ENCODE data around the gene HOXC13.

Gene HOXC13

GRCh38 chr12:53982648-53983567 lies 44.3 kb downstream of the HOXC13 start:
- Histone ChIP-seq H3K27me3 (ENCODE audit: control insufficient read depth, insufficient read depth, low read length) (no peaks in the 10 kb centered on the region), H3K9me3 (replicated peaks; ENCODE audit: low read length) (no peaks in the 10 kb centered on the region), H3K4me3 (ENCODE audit: low read length) (peak overlapping the region; percentile 87), H3K36me3 (ENCODE audit: insufficient read depth, low read length) (no peaks in the 10 kb centered on the region), H3K4me2 (ENCODE audit: low read length) (peak overlapping the region; percentile 99), H3K9ac (ENCODE audit: low read depth, low read length) (peak overlapping the region; percentile 98), H3K4me1 (ENCODE audit: control insufficient read depth, insufficient read depth, low read length) (peaks cover 31% of the 10 kb centered on the region)

GRCh38 chr12:53983568-53983949 lies 44.9 kb downstream of the HOXC13 start:
- H3K27me3 ChIP-seq (ENCODE audit: control insufficient read depth, insufficient read depth, low read length): no peaks in the 10 kb centered on the region

GRCh38 chr12:53983950-53984572 lies 45.4 kb downstream of the HOXC13 start:
- Histone ChIP-seq H3K9me3 (replicated peaks; ENCODE audit: low read length) (no peaks in the 10 kb centered on the region), H3K36me3 (ENCODE audit: insufficient read depth, low read length) (no peaks in the 10 kb centered on the region), H3K4me3 (ENCODE audit: low read length) (peak overlapping the region; percentile 87), H3K27me3 (ENCODE audit: control insufficient read depth, insufficient read depth, low read length) (no peaks in the 10 kb centered on the region), H3K4me2 (ENCODE audit: low read length) (peak overlapping the region; percentile 99), H3K9ac (ENCODE audit: low read depth, low read length) (peak overlapping the region; percentile 98), H3K4me1 (ENCODE audit: control insufficient read depth, insufficient read depth, low read length) (peaks cover 31% of the 10 kb centered on the region)

More at GRCh38 chr12:53983568-53983949, 44.9 kb downstream of the HOXC13 start:
- peak overlapping the region; percentile 87 for H3K4me3 ChIP-seq (ENCODE audit: low read length)
- no peaks in the 10 kb centered on the region for H3K36me3 ChIP-seq (ENCODE audit: insufficient read depth, low read length)
- H3K4me2 ChIP-seq (ENCODE audit: low read length): peak overlapping the region; percentile 99
- H3K9me3 ChIP-seq (replicated peaks; ENCODE audit: low read length): no peaks in the 10 kb centered on the region
- peak overlapping the region; percentile 98 for H3K9ac ChIP-seq (ENCODE audit: low read depth, low read length)
- peaks cover 32% of the 10 kb centered on the region for H3K4me1 ChIP-seq (ENCODE audit: control insufficient read depth, insufficient read depth, low read length)

GRCh38 chr12:53984901-53985691 lies 46.5 kb downstream of the HOXC13 start, which contains the start of gene HOXC10:
Gene HOXC10, plus strand, starts transcription at chr12:53985146. Its CDS starts 114 bp downstream, at chr12:53985260.
- Histone ChIP-seq H3K4me2 (ENCODE audit: low read length) (peak within 1 kb of the TSS; percentile 100), H3K4me1 (ENCODE audit: control insufficient read depth, insufficient read depth, low read length) (peaks cover 30% of the 10 kb centered on the region), H3K4me3 (ENCODE audit: low read length) (peak within 1 kb of the TSS; percentile 93), H3K9ac (ENCODE audit: low read depth, low read length) (peak within 1 kb of the TSS; percentile 99), H3K9me3 (replicated peaks; ENCODE audit: low read length) (no peaks in the 10 kb centered on the region), H3K36me3 (ENCODE audit: insufficient read depth, low read length) (no peaks in the 10 kb centered on the region), H3K27me3 (ENCODE audit: control insufficient read depth, insufficient read depth, low read length) (no peaks in the 10 kb centered on the region)

GRCh38 chr12:53985692-53985993 lies 47.0 kb downstream of the HOXC13 start:
- H3K36me3 ChIP-seq (ENCODE audit: insufficient read depth, low read length): no peaks in the 10 kb centered on the region
- no peaks in the 10 kb centered on the region for H3K9me3 ChIP-seq (replicated peaks; ENCODE audit: low read length)
- peak overlapping the region; percentile 93 for H3K4me3 ChIP-seq (ENCODE audit: low read length)
- peak overlapping the region; percentile 99 for H3K9ac ChIP-seq (ENCODE audit: low read depth, low read length)
- H3K4me2 ChIP-seq (ENCODE audit: low read length): peak overlapping the region; percentile 100
- H3K27me3 ChIP-seq (ENCODE audit: control insufficient read depth, insufficient read depth, low read length): no peaks in the 10 kb centered on the region
- peaks cover 34% of the 10 kb centered on the region for H3K4me1 ChIP-seq (ENCODE audit: control insufficient read depth, insufficient read depth, low read length)

- peaks cover 39% of the 10 kb centered on the region for H3K4me1 ChIP-seq (ENCODE audit: control insufficient read depth, insufficient read depth, low read length)
- H3K4me2 ChIP-seq (ENCODE audit: low read length): peak overlapping the region; percentile 100
- H3K9ac ChIP-seq (ENCODE audit: low read depth, low read length): peak overlapping the region; percentile 99
- H3K36me3 ChIP-seq (ENCODE audit: insufficient read depth, low read length): no peaks in the 10 kb centered on the region
- H3K4me3 ChIP-seq (ENCODE audit: low read length): peak overlapping the region; percentile 93
- no peaks in the 10 kb centered on the region for H3K9me3 ChIP-seq (replicated peaks; ENCODE audit: low read length)
- no peaks in the 10 kb centered on the region for H3K27me3 ChIP-seq (ENCODE audit: control insufficient read depth, insufficient read depth, low read length)
Observed at GRCh38 chr12:53985994-53986685, 47.5 kb downstream of the HOXC13 start.

GRCh38 chr12:53986686-53987483 lies 48.3 kb downstream of the HOXC13 start:
- Histone ChIP-seq H3K4me3 (ENCODE audit: low read length) (peak overlapping the region; percentile 93), H3K9me3 (replicated peaks; ENCODE audit: low read length) (no peaks in the 10 kb centered on the region), H3K27me3 (ENCODE audit: control insufficient read depth, insufficient read depth, low read length) (no peaks in the 10 kb centered on the region), H3K36me3 (ENCODE audit: insufficient read depth, low read length) (no peaks in the 10 kb centered on the region), H3K9ac (ENCODE audit: low read depth, low read length) (peak overlapping the region; percentile 99), H3K4me1 (ENCODE audit: control insufficient read depth, insufficient read depth, low read length) (peaks cover 46% of the 10 kb centered on the region), H3K4me2 (ENCODE audit: low read length) (peak overlapping the region; percentile 100)

GRCh38 chr12:53987787-53988230 lies 49.2 kb downstream of the HOXC13 start:
- no peaks in the 10 kb centered on the region for H3K9me3 ChIP-seq (replicated peaks; ENCODE audit: low read length)
- no peaks in the 10 kb centered on the region for H3K27me3 ChIP-seq (ENCODE audit: control insufficient read depth, insufficient read depth, low read length)
- peak overlapping the region; percentile 99 for H3K9ac ChIP-seq (ENCODE audit: low read depth, low read length)
- peak overlapping the region; percentile 100 for H3K4me2 ChIP-seq (ENCODE audit: low read length)
- H3K4me3 ChIP-seq (ENCODE audit: low read length): peak overlapping the region; percentile 93
- H3K4me1 ChIP-seq (ENCODE audit: control insufficient read depth, insufficient read depth, low read length): peaks cover 55% of the 10 kb centered on the region
- H3K36me3 ChIP-seq (ENCODE audit: insufficient read depth, low read length): no peaks in the 10 kb centered on the region

GRCh38 chr12:53988541-53989226 lies 50.1 kb downstream of the HOXC13 start:
- Histone ChIP-seq H3K9me3 (replicated peaks; ENCODE audit: low read length) (no peaks in the 10 kb centered on the region), H3K4me1 (ENCODE audit: control insufficient read depth, insufficient read depth, low read length) (peaks cover 63% of the 10 kb centered on the region), H3K4me2 (ENCODE audit: low read length) (peak overlapping the region; percentile 100), H3K9ac (ENCODE audit: low read depth, low read length) (peak overlapping the region; percentile 99), H3K4me3 (ENCODE audit: low read length) (peak overlapping the region; percentile 93), H3K36me3 (ENCODE audit: insufficient read depth, low read length) (no peaks in the 10 kb centered on the region), H3K27me3 (ENCODE audit: control insufficient read depth, insufficient read depth, low read length) (no peaks in the 10 kb centered on the region)
